HepG2 (cell line): ENCODE data around the gene CACNG4. TPM values are rescaled to one million over a fixed set of nuclear protein-coding genes. Genes with fewer than 3 reads are reported as not detected.

Experiments
- ATAC-seq: fragments of 200-7000 bp; cut with Tn5 transposase; 3 replicates; pipeline ENCODE4 v1.9.1; 2020; ENCODE audit warnings: mild to moderate bottlenecking, moderate library complexity
- BruUV-seq: library from RNA; stranded (reverse); fragments of 400-500 nt; replicated peaks from 2 replicates; lab custom pipeline; 2021; lab: Mats Ljungman, UMichigan
- CTCF ChIA-PET: fragments of 300-600 bp; formaldehyde crosslinking; extraction: SDS; loops from one replicate; lab custom pipeline; 2021; ENCODE audit warnings: low total read pairs, inconsistent platforms, low intra/inter-chr PET ratio; lab: Yijun Ruan, JAX
- POLR2A ChIA-PET: fragments of 350-600 bp; sonication (Branson Sonifier 250); formaldehyde crosslinking; loops from one replicate; lab custom pipeline; 2020; ENCODE audit warnings: antibody characterized with exemption, inconsistent platforms; lab: Yijun Ruan, JAX
- DNase-seq: peaks from one replicate; pipeline ENCODE4 v3.0.0-alpha.2; 2015; ENCODE audit warnings: low spot score
- FAIRE-seq: peaks from 3 replicates; lab custom pipeline; 2011; peaks lifted over from hg19 to GRCh38; lab: Jason Lieb, UNC
- H2AFZ ChIP-seq: one replicate; pipeline ENCODE4 v1.6.1; 2011; ENCODE audit warnings: low read length, inconsistent platforms
- H3K27ac ChIP-seq: fragments of 300-600 bp; 3 replicates; pipeline ENCODE4 v1.8.0; 2011; ENCODE audit warnings: mixed run types, mild to moderate bottlenecking, mixed read lengths, low read length, inconsistent platforms; ENCODE audit not compliant: insufficient read depth; ENCODE audit errors: extremely low read length
- H3K27me3 ChIP-seq, 2 experiments: fragments of 200-600 bp in 1 of 2; 2 replicates in 1 of 2; 3 replicates in 1 of 2; pipeline versions ENCODE4 v1.6.0 to v1.8.0; 2011; ENCODE audit warnings: low read length in 2 of 2, mild to moderate bottlenecking in 2 of 2, moderate library complexity in 2 of 2, inconsistent platforms in 1 of 2; ENCODE audit not compliant: insufficient read depth in 2 of 2, control insufficient read depth in 1 of 2
- H3K36me3 ChIP-seq, 2 experiments: fragments of 200-600 bp in 1 of 2; replicated peaks in 1 of 2; 2 replicates in 1 of 2; 3 replicates in 1 of 2; pipeline versions ENCODE4 v1.5.1 to v1.8.0; 2011; ENCODE audit warnings: low read length in 2 of 2, inconsistent platforms in 1 of 2; ENCODE audit not compliant: insufficient read depth in 2 of 2, control insufficient read depth in 1 of 2
- H3K4me1 ChIP-seq: 2 replicates; pipeline ENCODE4 v1.5.1; 2012; ENCODE audit warnings: low read length, inconsistent platforms; ENCODE audit not compliant: insufficient read depth
- H3K4me2 ChIP-seq: 2 replicates; pipeline ENCODE4 v1.6.0; 2011; ENCODE audit warnings: low read depth, low read length, inconsistent platforms
- H3K4me3 ChIP-seq, 3 experiments: fragments of 200-600 bp in 1 of 3; sonication (generic), shearing (Covaris generic) in 1 of 3; replicated peaks in 1 of 3; 2 replicates each; pipeline ENCODE4 v1.5.1; 2011 to 2016; ENCODE audit warnings: low read length in 3 of 3, inconsistent platforms in 2 of 3, low read depth in 2 of 3, mild to moderate bottlenecking in 2 of 3, control low read depth in 1 of 3, mixed read lengths in 1 of 3; ENCODE audit not compliant: insufficient read depth in 1 of 3
- H3K79me2 ChIP-seq: one replicate; pipeline ENCODE4 v1.6.1; 2011; ENCODE audit warnings: low read length, inconsistent platforms; ENCODE audit not compliant: insufficient read depth
- H3K9ac ChIP-seq: 2 replicates; pipeline ENCODE4 v1.6.0; 2011; ENCODE audit warnings: mild to moderate bottlenecking, low read depth, low read length, inconsistent platforms; ENCODE audit not compliant: insufficient read depth
- H3K9me3 ChIP-seq: 2 replicates; pipeline ENCODE4 v1.5.1; 2012; ENCODE audit warnings: mild to moderate bottlenecking, low read length
- H4K20me1 ChIP-seq: 2 replicates; pipeline ENCODE4 v1.6.0; 2011; ENCODE audit warnings: inconsistent platforms, mild to moderate bottlenecking, low read length, moderate library complexity; ENCODE audit not compliant: insufficient read depth
- AGO1 ChIP-seq: fragments of 200-400 bp; formaldehyde crosslinking; IDR thresholded peaks from 2 replicates; pipeline ENCODE4 v1.6.1; 2017; ENCODE audit warnings: mild to moderate bottlenecking, low read depth, low read length, moderate library complexity; ENCODE audit not compliant: poor library complexity, severe bottlenecking
- ATM ChIP-seq: fragments of 450-650 bp; IDR thresholded peaks from 2 replicates; pipeline ENCODE4 v1.7.1; 2017; ENCODE audit warnings: mild to moderate bottlenecking, borderline replicate concordance
- ESRRA ChIP-seq: sonication (generic); formaldehyde crosslinking; IDR thresholded peaks from 2 replicates; pipeline ENCODE4 v1.5.1; 2020; ENCODE audit warnings: mild to moderate bottlenecking, low read depth, missing genetic modification reagents
- ETV6 ChIP-seq: sonication (generic); formaldehyde crosslinking; conservative IDR thresholded peaks from 2 replicates; pipeline ENCODE4 v1.4.0; 2020; ENCODE audit warnings: missing genetic modification reagents
- FIP1L1 ChIP-seq: fragments of 200-400 bp; formaldehyde crosslinking; IDR thresholded peaks from 2 replicates; pipeline ENCODE4 v1.6.1; 2018; ENCODE audit warnings: low read depth, mild to moderate bottlenecking, low read length, moderate library complexity, borderline replicate concordance; ENCODE audit not compliant: insufficient read depth
- KDM5B ChIP-seq: sonication (generic); formaldehyde crosslinking; IDR thresholded peaks from 2 replicates; pipeline ENCODE4 v1.4.0; 2020; ENCODE audit warnings: missing genetic modification reagents, mild to moderate bottlenecking, borderline replicate concordance
- MBNL3 ChIP-seq: fragments of 250-450 bp; sonication (Bioruptor Pico); conservative IDR thresholded peaks from 2 replicates; pipeline ENCODE4 v1.8.0; 2022; ENCODE audit warnings: mild to moderate bottlenecking, inconsistent platforms
- MEF2D ChIP-seq: sonication (generic); formaldehyde crosslinking; IDR thresholded peaks from 2 replicates; pipeline ENCODE4 v1.5.1; 2020; ENCODE audit warnings: mild to moderate bottlenecking, missing genetic modification reagents
- TFDP1 ChIP-seq: IDR thresholded peaks from 2 replicates; pipeline ENCODE4 v1.6.1; 2016; ENCODE audit warnings: missing compliant biosample characterization, missing genetic modification reagents, borderline replicate concordance
- ZNF549 ChIP-seq: sonication (generic); formaldehyde crosslinking; IDR thresholded peaks from 2 replicates; pipeline ENCODE4 v1.5.0; 2020; ENCODE audit warnings: missing genetic modification reagents
- ZXDC ChIP-seq: sonication (generic); formaldehyde crosslinking; IDR thresholded peaks from 2 replicates; pipeline ENCODE4 v1.5.0; 2020; ENCODE audit warnings: mild to moderate bottlenecking, missing genetic modification reagents
- WGBS: methylation state at CpG from one replicate; pipeline ENCODE4 v1.1.6; 2017; ENCODE audit warnings: low lambda C conversion rate; 5-methylcytosine and 5-hydroxymethylcytosine counted together
- in situ Hi-C: cut with HindIII; loops from 2 replicates; pipeline ENCODE4 v1.10.0; 2017; ENCODE audit warnings: low pct_unique_long_range_greater_than_20kb; ENCODE audit not compliant: extremely low pct_ligation_motif_present
- intact Hi-C: fragments of 100-400 bp; cut with micrococcal nuclease; formaldehyde crosslinking; loops from one replicate; pipeline ENCODE4 v1.10.0; 2022; ENCODE audit not compliant: unreplicated experiment
- polyA plus RNA-seq, 8 experiments: library from polyadenylated mRNA; depleted of rRNA in 3 of 8; stranded (reverse) in 7 of 8; unstranded in 1 of 8; fragments of >200 nt; fragmentation: Illumina TruSeq in 4 of 8; extraction: Trizol in 4 of 8; gene quantifications; 2 replicates each; pipeline versions ENCODE4 v1.2.1 to v1.2.3, GENCODE V29; 2011 to 2016; ENCODE audit warnings: low read depth in 4 of 8, missing spikeins in 1 of 8, mixed read lengths in 1 of 8; ENCODE audit not compliant: insufficient read depth in 1 of 8
- total RNA-seq, 5 experiments: library from RNA; depleted of rRNA; stranded (reverse); fragments of >200 nt; fragmentation: Illumina TruSeq; extraction: Trizol; gene quantifications; 2 replicates each; pipeline ENCODE4 v1.2.3, GENCODE V29; 2016; ENCODE audit warnings: low read depth in 1 of 5
- TF ChIP-seq, protein P1 (sequence below): sonication (generic); formaldehyde crosslinking; IDR thresholded peaks from 2 replicates; pipeline ENCODE4 v1.8.0; 2022; ENCODE audit warnings: low read depth, missing genetic modification reagents
- TF ChIP-seq, protein P2 (sequence below): sonication (generic); formaldehyde crosslinking; IDR thresholded peaks from 2 replicates; pipeline ENCODE4 v1.4.0; 2020; ENCODE audit warnings: missing genetic modification reagents

The CACNG4 gene
- total and polyA plus RNA-seq, 2 of the 13 experiments (the other 11 are each of a cell fraction or from before 2014, with no cell fraction given), result 0.09 TPM

DNA sequence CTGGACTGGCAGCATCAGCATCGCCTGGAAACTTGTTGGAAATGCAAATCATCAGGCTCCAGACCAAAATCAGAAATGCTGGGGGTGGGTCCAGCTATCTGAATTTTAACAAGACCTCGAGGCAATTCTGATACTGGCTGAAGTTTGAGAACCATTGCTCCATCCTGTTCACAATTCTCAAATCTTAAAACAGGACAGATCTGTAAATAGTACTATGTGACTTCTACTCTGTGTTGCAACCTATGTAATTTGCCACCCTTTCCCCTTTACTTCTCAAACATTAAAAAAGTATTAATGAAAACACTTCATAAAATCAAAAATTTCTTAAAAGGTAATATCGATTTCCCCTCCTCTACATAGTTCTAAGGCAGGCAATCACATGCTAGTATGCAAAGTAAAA, 108.4 kb downstream of the CACNG4 start:
- Histone ChIP-seq H2AFZ (no peak overlapping the region), H3K9me3 (no peaks in the 10 kb centered on the region), H3K4me1 (peaks cover 36% of the 10 kb centered on the region), H3K36me3 (peaks cover 4 to 10% of the 10 kb centered on the region in 2 experiments), H4K20me1 (no peaks in the 10 kb centered on the region), H3K79me2 (no peaks in the 10 kb centered on the region), H3K4me2 (no peak overlapping the region), H3K27ac (no peak overlapping the region), H3K9ac (no peak overlapping the region), H3K4me3 (no peak overlapping the region), H3K27me3 (no peaks in the 10 kb centered on the region)
- ATAC-seq (no peak), FAIRE-seq (no peak), DNase-seq (no peak)
- POLR2A ChIA-PET, result no interaction called here
- CTCF ChIA-PET, result no interaction called here
- no peak for TF ChIP-seq ZNF549 (CRISPR knock-in tag)
- TF ChIP-seq ETV6, result no peak
- TF ChIP-seq MEF2D, result no peak
- TF ChIP-seq, protein P1, sequence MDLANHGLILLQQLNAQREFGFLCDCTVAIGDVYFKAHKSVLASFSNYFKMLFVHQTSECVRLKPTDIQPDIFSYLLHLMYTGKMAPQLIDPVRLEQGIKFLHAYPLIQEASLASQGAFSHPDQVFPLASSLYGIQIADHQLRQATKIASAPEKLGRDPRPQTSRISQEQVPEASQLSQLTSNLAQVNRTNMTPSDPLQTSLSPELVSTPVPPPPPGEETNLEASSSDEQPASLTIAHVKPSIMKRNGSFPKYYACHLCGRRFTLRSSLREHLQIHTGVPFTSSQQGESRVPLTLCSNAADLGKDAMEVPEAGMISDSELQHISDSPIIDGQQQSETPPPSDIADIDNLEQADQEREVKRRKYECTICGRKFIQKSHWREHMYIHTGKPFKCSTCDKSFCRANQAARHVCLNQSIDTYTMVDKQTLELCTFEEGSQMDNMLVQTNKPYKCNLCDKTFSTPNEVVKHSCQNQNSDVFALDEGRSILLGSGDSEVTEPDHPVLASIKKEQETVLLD, result no peak
- no peak for TF ChIP-seq FIP1L1
- no peak for TF ChIP-seq ESRRA
- TF ChIP-seq AGO1, result no peak
- TF ChIP-seq ATM, result no peak
- TF ChIP-seq, protein P2, sequence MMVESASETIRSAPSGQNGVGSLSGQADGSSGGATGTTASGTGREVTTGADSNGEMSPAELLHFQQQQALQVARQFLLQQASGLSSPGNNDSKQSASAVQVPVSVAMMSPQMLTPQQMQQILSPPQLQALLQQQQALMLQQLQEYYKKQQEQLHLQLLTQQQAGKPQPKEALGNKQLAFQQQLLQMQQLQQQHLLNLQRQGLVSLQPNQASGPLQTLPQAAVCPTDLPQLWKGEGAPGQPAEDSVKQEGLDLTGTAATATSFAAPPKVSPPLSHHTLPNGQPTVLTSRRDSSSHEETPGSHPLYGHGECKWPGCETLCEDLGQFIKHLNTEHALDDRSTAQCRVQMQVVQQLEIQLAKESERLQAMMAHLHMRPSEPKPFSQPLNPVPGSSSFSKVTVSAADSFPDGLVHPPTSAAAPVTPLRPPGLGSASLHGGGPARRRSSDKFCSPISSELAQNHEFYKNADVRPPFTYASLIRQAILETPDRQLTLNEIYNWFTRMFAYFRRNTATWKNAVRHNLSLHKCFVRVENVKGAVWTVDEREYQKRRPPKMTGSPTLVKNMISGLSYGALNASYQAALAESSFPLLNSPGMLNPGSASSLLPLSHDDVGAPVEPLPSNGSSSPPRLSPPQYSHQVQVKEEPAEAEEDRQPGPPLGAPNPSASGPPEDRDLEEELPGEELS, result no peak
- TF ChIP-seq KDM5B (CRISPR knock-in tag), result no peak
- TF ChIP-seq MBNL3 (CRISPR knock-in tag), result no peak
- TF ChIP-seq TFDP1 (CRISPR knock-in tag), result no peak
- TF ChIP-seq ZXDC (CRISPR knock-in tag), result no peak
- BruUV-seq, result no TSS peak
- WGBS, result 73% methylated on average over 3 of the region's 3 CpGs
- in situ Hi-C loops (no loop called here), intact Hi-C loops (no loop called here)
